PC-9 (cell line): ENCODE measurements around the gene RHBDL1. TPM values are rescaled to one million over a fixed set of nuclear protein-coding genes. Genes with fewer than 3 reads are reported as not detected.

Experiments used
- BruUV-seq: library from RNA; stranded (reverse); fragments of 400-500 nt; replicated peaks from 2 replicates; lab custom pipeline; 2021; lab: Mats Ljungman, UMichigan
- CTCF ChIA-PET: fragments of 300-600 bp; sonication (Branson Sonifier 250); formaldehyde crosslinking; loops from one replicate; lab custom pipeline; 2022; ENCODE audit warnings: antibody characterized with exemption; lab: Charles Lee
- POLR2A ChIA-PET: fragments of 300-600 bp; sonication (Branson Sonifier 250); formaldehyde crosslinking; loops from one replicate; lab custom pipeline; 2022; ENCODE audit warnings: antibody characterized with exemption; ENCODE audit not compliant: unreplicated experiment; lab: Charles Lee
- DNase-seq, 2 experiments: peaks; one replicate each; pipeline versions ENCODE4 v3.0.0 to v3.0.0-alpha.2; 2015 to 2022; ENCODE audit warnings: mixed read lengths in 1 of 2
- H2AFZ ChIP-seq: fragments of 200-600 bp; sonication (generic); 2 replicates; pipeline ENCODE4 v1.8.1; 2017; ENCODE audit warnings: antibody characterized with exemption
- H3F3A ChIP-seq: fragments of 200-600 bp; sonication (generic); 2 replicates; pipeline ENCODE4 v1.8.1; 2017; ENCODE audit warnings: antibody characterized with exemption, mild to moderate bottlenecking, low read depth; ENCODE audit not compliant: insufficient read depth
- H3K27ac ChIP-seq: fragments of 200-600 bp; sonication (generic); 2 replicates; pipeline ENCODE4 v1.6.1; 2016; ENCODE audit warnings: mixed run types
- H3K27me3 ChIP-seq: fragments of 200-600 bp; sonication (generic); 2 replicates; pipeline ENCODE4 v1.6.1; 2016; ENCODE audit warnings: low read depth, mixed run types; ENCODE audit not compliant: insufficient read depth
- H3K36me3 ChIP-seq: fragments of 200-600 bp; sonication (generic); 2 replicates; pipeline ENCODE4 v1.6.1; 2016; ENCODE audit warnings: low read depth, mixed run types
- H3K4me1 ChIP-seq: fragments of 200-600 bp; sonication (generic); replicated peaks from 2 replicates; pipeline ENCODE4 v1.6.1; 2016; ENCODE audit warnings: mixed run types; ENCODE audit not compliant: insufficient read depth
- H3K4me2 ChIP-seq: fragments of 200-600 bp; sonication (generic); 2 replicates; pipeline ENCODE4 v1.6.1; 2017; ENCODE audit warnings: mixed run types
- H3K4me3 ChIP-seq: fragments of 200-600 bp; sonication (generic); 2 replicates; pipeline ENCODE4 v1.6.1; 2016; ENCODE audit warnings: mixed run types
- H3K79me2 ChIP-seq: fragments of 200-600 bp; sonication (generic); 2 replicates; pipeline ENCODE4 v1.6.1; 2017; ENCODE audit warnings: low read depth, mixed run types
- H3K9me2 ChIP-seq: fragments of 200-600 bp; sonication (generic); 2 replicates; pipeline ENCODE4 v1.8.1; 2017; ENCODE audit warnings: mild to moderate bottlenecking; ENCODE audit not compliant: insufficient read depth
- H3K9me3 ChIP-seq: fragments of 200-600 bp; sonication (generic); 2 replicates; pipeline ENCODE4 v1.8.1; 2016; ENCODE audit warnings: low read depth; ENCODE audit not compliant: insufficient read depth
- H4K20me1 ChIP-seq: fragments of 200-600 bp; sonication (generic); 2 replicates; pipeline ENCODE4 v1.8.1; 2017; ENCODE audit not compliant: insufficient read depth
- CTCF ChIP-seq: fragments of 200-600 bp; sonication (generic); conservative IDR thresholded peaks from 2 replicates; pipeline ENCODE4 v1.6.1; 2017; ENCODE audit warnings: mixed run types, antibody characterized with exemption, mild to moderate bottlenecking, moderate library complexity
- EZH2 ChIP-seq: fragments of 200-600 bp; sonication (generic); IDR thresholded peaks from 2 replicates; pipeline ENCODE4 v1.8.0; 2017; ENCODE audit warnings: antibody characterized with exemption, low read depth
- intact Hi-C: fragments of 100-400 bp; cut with micrococcal nuclease; formaldehyde crosslinking; loops from one replicate; pipeline ENCODE4 v1.10.0; 2022; ENCODE audit not compliant: unreplicated experiment
- total RNA-seq: library from RNA; stranded (reverse); gene quantifications from 2 replicates; pipeline ENCODE4 v1.2.3, GENCODE V29; 2021

Gene RHBDL1
- total RNA-seq, 1 experiment from 2014 or later = 18.1 TPM

- DNase-seq = no peak
- H3K9me3 ChIP-seq = no peaks in the 10 kb centered on the region
- ChIA-PET POLR2A (no interaction called here), CTCF (no interaction called here)
- H3K4me2 ChIP-seq = no peak overlapping the region
- no TSS peak for BruUV-seq
- H3F3A ChIP-seq = peaks cover 22% of the 10 kb centered on the region
- no peak overlapping the region for H2AFZ ChIP-seq
- no peaks in the 10 kb centered on the region for H3K9me2 ChIP-seq
- H3K4me3 ChIP-seq = no peak overlapping the region
- TF ChIP-seq CTCF (no peak), EZH2 (no peak)
- no peaks in the 10 kb centered on the region for H4K20me1 ChIP-seq
- intact Hi-C loops = no loop called here
- H3K4me1 ChIP-seq = peaks cover 13% of the 10 kb centered on the region
- H3K79me2 ChIP-seq = peaks cover 6% of the 10 kb centered on the region
- H3K27ac ChIP-seq = no peak overlapping the region
- H3K27me3 ChIP-seq = no peaks in the 10 kb centered on the region
- no peaks in the 10 kb centered on the region for H3K36me3 ChIP-seq
Measured at GRCh38 chr16:694187-694862, 18.9 kb downstream of the RHBDL1 start.

DNA sequence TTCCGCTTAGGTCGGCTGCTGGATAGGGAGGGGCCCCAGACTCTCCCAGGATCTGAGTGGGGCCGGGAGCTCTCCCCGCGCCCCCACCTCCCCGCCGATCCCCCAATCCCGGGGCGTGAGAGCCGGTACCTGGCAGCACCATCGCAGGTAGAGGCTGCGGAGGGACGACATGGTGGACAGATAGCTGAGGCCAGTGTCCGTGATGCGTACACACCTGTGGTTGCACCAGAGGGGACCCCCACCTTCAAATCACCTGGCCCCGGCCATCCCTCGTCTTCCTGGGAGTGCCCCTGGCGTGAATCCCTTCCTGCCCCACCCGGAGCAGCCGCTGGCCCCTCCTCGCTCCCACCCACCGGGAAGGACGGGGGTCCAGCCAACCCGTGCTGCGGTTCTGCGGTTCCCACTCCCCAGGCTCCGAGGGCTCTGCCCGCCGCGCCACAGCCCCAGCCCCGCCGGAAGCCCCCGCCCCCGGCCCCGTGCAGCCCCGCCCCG, 19.4 kb downstream of the RHBDL1 start:
- peaks cover 3% of the 10 kb centered on the region; the same call in 1 of the 2 replicates for H3K27me3 ChIP-seq
- no peaks in the 10 kb centered on the region for H3K9me2 ChIP-seq
- peaks cover 22% of the 10 kb centered on the region for H3F3A ChIP-seq
- DNase-seq = no peak
- intact Hi-C loops = no loop called here
- no peak for TF ChIP-seq EZH2
- no peak for TF ChIP-seq CTCF
- no peak overlapping the region for H3K4me3 ChIP-seq
- no peak overlapping the region for H2AFZ ChIP-seq
- H3K4me1 ChIP-seq = peaks cover 10% of the 10 kb centered on the region
- H3K9me3 ChIP-seq = no peaks in the 10 kb centered on the region
- no peak overlapping the region for H3K4me2 ChIP-seq
- ChIA-PET CTCF (no interaction called here), POLR2A (interaction anchor here (1.0 kb wide), 1 partner anchor 168 kb away, joined by 10 read pairs; the partner anchor contains the start of gene CAPN15)
- no peak overlapping the region for H3K27ac ChIP-seq
- BruUV-seq = no TSS peak
- no peaks in the 10 kb centered on the region for H3K36me3 ChIP-seq
- no peaks in the 10 kb centered on the region for H4K20me1 ChIP-seq
- H3K79me2 ChIP-seq = no peaks in the 10 kb centered on the region

GRCh38 chr16:695355-696089, 20.1 kb downstream of the RHBDL1 start:
- TF ChIP-seq EZH2 (no peak), CTCF (no peak)
- intact Hi-C loops = no loop called here
- H3K36me3 ChIP-seq = no peaks in the 10 kb centered on the region
- H3K27me3 ChIP-seq = peaks cover 8% of the 10 kb centered on the region; the same call in 1 of the 2 replicates
- H3K79me2 ChIP-seq = no peaks in the 10 kb centered on the region
- no peak overlapping the region for H3K27ac ChIP-seq
- 0 out of 2 replicates have a peak overlapping the region, but pooled peaks have one; percentile 19 for H3K4me2 ChIP-seq
- peaks cover 22% of the 10 kb centered on the region for H3F3A ChIP-seq
- ChIA-PET CTCF (interaction anchor here (0.5 to 1.1 kb wide), 4 partner anchors 17 to 874 kb away, joined by 3 to 12 read pairs (median 7); no protein-coding TSS in a partner anchor), POLR2A (interaction anchor here (0.7 to 1.0 kb wide), 2 partner anchors 30 to 168 kb away, joined by 6 to 10 read pairs; partner anchors contain the start of gene CAPN15)
- no peaks in the 10 kb centered on the region for H3K9me3 ChIP-seq
- H4K20me1 ChIP-seq = no peaks in the 10 kb centered on the region
- no peak overlapping the region for H3K4me3 ChIP-seq
- no peaks in the 10 kb centered on the region for H3K9me2 ChIP-seq
- no peak overlapping the region for H2AFZ ChIP-seq
- no TSS peak for BruUV-seq
- DNase-seq = peak; percentile 72 to 93
- H3K4me1 ChIP-seq = peaks cover 8% of the 10 kb centered on the region
